HG03108 (cell line): ENCODE measurements around the gene IL20RB.

ENCODE experiments used
- ATAC-seq: cut with Tn5 transposase; IDR thresholded peaks from one replicate; pipeline ENCODE4 v1.9.1; 2021; ENCODE audit warnings: moderate library complexity; ENCODE audit not compliant: unreplicated experiment

IL20RB gene

DNA sequence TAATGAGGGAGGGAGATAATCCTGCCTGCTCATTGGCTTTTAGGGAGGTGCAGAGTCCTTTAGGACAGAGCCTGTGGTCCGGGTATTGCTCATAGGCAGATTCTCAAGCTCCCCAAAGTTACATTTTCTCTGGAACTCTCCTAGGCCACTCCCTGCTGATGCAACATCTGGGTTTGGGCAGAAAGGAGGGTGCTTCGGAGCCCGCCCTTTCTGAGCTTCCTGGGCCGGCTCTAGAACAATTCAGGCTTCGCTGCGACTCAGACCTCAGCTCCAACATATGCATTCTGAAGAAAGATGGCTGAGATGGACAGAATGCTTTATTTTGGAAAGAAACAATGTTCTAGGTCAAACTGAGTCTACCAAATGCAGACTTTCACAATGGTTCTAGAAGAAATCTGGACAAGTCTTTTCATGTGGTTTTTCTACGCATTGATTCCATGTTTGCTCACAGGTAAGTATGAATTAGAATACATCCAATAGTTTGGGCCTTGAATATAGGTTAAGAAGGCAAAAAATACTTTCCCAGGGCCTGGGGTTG lies at the start of gene IL20RB:
Gene IL20RB, plus strand, starts transcription at position 233 of the 538 bp plus-strand sequence. Its CDS starts 131 bp downstream, at position 364.
- ATAC-seq = no peak

DNA sequence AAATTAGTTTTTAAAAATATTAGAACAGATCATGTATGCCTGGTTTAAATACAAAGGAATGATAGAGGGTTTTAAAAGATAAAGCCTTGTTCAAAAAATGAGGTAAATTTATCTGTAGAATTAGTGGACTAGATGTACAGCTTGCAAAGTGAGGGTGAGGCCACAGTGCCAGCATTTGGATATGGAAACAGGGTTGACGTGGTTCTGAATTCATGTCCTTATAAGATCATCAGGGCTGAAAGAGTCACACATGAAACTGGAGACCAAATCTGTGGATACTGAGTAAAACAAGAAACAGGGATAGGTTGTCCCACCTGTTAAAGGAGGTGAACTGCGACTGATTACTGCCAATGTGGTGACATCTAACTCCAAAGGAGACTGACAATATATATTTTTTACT lies 49.5 kb upstream of the IL20RB start:
- ATAC-seq = no peak

- no peak for ATAC-seq
These were observed 48.6 kb upstream of the IL20RB start for GRCh38 chr3:136909187-136909586.

DNA sequence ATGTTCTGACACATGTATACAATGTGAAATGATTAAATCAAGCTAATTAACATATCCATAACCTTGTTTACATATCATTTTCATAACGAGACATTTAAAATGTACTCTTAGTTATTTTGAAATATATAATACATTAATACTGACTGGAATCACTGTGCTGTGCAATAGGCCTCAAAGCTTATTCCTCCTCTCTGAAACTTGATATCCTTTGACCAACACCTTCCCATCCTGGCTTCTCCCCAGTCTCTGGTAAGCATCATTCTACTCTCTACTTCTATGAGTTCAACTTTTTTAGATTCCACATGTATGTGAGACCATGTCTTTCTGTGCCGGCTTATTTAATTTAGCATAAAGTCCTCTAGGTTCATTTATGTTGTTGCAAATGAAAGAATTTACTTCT lies 47.1 kb upstream of the IL20RB start:
- no peak for ATAC-seq

GRCh38 chr3:136913168-136913567 lies 44.6 kb upstream of the IL20RB start:
- ATAC-seq = no peak

- ATAC-seq = no peak
These were observed 43.0 kb upstream of the IL20RB start for GRCh38 chr3:136914739-136915138.

DNA sequence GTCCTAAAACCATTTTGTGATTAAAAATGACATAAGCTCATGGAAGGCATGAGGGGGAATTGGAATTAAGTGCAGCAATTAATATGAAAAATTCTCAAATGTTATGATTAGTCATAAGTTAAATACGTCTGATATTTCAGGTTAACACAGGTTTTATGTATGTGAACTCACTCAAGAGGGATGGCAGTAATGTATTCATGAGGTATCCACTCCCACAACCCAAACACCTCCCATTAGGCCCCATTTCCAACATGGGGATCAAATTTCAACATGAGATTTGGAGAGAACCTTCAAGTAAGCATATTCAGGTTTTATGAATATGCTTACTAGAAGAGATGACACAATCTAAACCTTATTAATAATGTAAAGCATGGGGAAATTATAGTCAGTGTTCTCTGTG lies 41.6 kb upstream of the IL20RB start:
- no peak for ATAC-seq

GRCh38 chr3:136919799-136920580 lies 37.8 kb upstream of the IL20RB start:
- ATAC-seq = no peak

- ATAC-seq = no peak
These were observed 36.7 kb upstream of the IL20RB start for GRCh38 chr3:136920904-136921611.

- no peak for ATAC-seq
These were observed 32.2 kb upstream of the IL20RB start for GRCh38 chr3:136925425-136926190.

GRCh38 chr3:136928240-136928639 lies 29.5 kb upstream of the IL20RB start:
- no peak for ATAC-seq

- ATAC-seq = no peak
These were observed 27.7 kb upstream of the IL20RB start for GRCh38 chr3:136929977-136930670.

DNA sequence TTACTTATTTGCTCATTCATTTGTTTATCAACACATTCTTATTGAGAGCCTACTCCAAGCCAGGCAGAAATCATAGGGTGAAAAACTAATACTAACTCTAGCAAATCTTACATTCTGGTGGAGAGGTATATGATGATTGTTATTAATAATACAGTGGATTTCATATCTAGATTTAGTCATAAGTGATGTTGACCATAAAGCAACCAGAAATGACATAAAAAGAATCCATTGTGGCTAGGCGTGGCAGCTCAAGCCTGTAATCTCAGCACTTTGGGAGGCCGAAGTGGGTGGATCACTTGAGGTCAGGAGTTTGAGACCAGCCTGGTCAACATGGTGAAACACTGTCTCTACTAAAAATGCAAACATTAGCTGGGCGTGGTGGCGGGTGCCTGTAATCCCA lies 26.2 kb upstream of the IL20RB start:
- ATAC-seq = no peak

GRCh38 chr3:136932523-136932922 lies 25.3 kb upstream of the IL20RB start:
- ATAC-seq = no peak

GRCh38 chr3:136932978-136933772 lies 24.6 kb upstream of the IL20RB start:
- no peak for ATAC-seq

DNA sequence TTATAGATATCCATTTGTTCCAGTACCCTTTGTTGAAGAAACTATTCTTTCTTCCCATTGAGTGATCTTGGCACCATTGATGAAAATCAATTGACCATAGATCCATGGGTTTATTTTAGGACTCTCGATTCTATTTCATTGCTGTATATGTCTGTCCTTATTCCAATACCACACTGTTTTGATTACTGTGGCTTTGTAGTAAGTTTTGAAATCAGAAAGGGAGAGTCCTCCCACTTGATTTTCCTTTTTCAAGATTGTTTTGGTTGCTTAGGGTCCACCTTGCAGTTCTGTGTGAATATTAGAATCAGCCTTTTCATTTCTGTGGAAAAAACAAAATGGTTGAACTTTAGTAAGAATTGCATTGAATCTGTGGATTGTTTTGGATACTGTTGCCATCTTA lies 20.6 kb upstream of the IL20RB start:
- ATAC-seq = no peak

DNA sequence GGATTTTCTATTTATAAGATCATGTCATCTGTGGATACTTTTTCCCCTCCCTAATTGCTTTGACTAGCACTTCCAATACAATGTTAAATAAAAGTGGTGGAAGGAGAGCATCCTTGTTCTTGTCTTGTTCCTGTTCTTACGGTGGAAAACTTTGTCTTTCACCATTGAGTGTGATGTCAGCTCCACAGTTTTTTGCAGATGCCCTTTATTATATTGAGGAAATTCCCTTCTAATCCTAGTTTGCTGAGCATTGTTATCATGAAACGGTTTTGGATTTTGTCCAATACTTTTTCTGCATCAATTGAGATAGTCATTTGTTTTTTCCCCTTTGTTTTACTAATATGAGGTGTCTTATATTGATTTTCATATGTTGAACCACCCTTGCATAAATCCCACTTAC lies 19.9 kb upstream of the IL20RB start:
- no peak for ATAC-seq

- ATAC-seq = no peak
These were observed 19.4 kb upstream of the IL20RB start for GRCh38 chr3:136938334-136938733.

DNA sequence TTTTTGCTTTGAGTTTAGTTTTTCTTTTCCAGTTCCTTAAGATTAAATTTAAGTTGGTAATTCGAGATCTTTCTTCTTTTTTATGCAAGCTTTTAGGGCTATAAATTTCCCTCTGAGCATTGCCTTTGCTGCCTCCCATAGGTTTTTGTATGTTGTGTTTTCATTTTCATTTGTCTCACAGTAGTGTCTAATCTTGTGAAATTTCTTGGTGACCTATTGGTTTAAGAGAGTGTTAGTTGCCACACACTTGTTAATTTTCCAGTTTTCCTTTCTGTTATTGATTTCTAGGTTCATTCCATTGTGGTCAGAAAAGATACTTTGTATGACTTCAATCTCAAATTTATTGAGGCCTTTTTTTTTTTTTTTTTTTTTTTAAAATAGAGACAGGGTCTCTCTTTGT lies 18.3 kb upstream of the IL20RB start:
- ATAC-seq = no peak

DNA sequence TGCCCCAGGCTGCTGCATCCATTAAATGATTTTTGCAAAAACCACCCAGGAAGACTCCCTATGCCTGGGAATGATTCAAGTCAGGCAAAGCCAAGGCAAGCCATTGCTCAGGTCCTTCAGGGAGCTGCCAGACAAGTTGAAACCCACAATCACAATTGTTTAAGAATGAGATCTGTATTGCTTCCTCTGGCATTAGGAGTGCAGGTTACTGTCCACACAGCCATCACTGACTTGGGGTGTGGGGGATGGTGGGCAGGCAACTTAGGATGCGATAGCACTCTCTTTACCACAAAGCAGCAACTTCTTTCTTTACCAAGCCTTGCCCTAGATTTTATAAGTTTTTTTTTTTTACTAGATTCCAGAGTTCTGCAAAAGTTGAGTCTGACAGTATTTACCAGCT lies 15.0 kb upstream of the IL20RB start:
- ATAC-seq = no peak
